Testis (tissue), 2 donors: ENCODE data around the gene CSRP1.

Experiments
- POLR2A ChIP-seq: fragments of 450-650 bp; IDR thresholded peaks from one replicate; pipeline ENCODE4 v1.6.1; 2017; ENCODE audit warnings: antibody characterized with exemption, mild to moderate bottlenecking, moderate library complexity
- TF ChIP-seq, protein P1 (sequence below), 3 experiments: fragments of 450-650 bp in 2 of 3; fragments of 200-600 bp in 1 of 3; sonication (generic) in 1 of 3; IDR thresholded peaks; one replicate each; pipeline ENCODE4 v1.5.1; 2016 to 2019; ENCODE audit warnings: antibody characterized with exemption in 3 of 3, mild to moderate bottlenecking in 2 of 3, moderate library complexity in 1 of 3

DNA sequence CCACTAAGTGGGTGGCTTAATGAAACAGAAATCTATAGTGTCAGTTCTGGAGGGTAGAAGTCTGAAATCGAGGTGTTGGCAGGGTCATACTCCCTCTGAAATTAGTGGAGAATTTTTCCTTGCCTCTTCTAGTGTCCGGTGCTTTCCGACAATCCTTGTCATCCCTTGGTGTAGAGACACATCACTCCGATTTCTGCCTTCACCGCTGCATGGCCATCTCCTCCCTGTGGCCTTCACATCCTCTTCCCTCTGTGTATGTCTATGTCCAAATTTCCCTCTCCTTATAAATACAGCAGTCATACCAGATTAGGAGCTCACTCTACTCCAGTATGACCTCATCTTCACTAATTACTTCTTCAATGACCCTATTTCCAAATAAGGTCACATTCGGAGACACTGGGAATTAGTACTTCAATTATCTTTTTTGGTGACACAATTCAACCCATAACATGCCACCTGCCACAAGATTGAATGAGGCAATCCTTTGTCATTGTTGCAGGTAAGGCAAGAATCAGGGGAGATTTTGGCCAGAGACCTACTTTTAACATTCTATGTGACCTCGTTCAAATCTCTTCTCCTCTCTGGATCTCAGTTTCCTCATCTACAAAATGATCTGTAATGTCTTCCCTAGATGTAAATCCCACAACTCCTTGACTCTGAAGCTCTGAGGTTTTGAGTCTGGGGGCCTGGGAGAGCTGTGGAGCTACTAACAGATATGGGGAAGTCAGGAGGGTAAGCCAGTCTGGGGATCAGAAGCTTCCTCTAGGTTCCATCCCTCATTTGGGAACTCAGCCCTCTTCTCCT, 48.1 kb upstream of the CSRP1 start:
- TF ChIP-seq, protein P1, sequence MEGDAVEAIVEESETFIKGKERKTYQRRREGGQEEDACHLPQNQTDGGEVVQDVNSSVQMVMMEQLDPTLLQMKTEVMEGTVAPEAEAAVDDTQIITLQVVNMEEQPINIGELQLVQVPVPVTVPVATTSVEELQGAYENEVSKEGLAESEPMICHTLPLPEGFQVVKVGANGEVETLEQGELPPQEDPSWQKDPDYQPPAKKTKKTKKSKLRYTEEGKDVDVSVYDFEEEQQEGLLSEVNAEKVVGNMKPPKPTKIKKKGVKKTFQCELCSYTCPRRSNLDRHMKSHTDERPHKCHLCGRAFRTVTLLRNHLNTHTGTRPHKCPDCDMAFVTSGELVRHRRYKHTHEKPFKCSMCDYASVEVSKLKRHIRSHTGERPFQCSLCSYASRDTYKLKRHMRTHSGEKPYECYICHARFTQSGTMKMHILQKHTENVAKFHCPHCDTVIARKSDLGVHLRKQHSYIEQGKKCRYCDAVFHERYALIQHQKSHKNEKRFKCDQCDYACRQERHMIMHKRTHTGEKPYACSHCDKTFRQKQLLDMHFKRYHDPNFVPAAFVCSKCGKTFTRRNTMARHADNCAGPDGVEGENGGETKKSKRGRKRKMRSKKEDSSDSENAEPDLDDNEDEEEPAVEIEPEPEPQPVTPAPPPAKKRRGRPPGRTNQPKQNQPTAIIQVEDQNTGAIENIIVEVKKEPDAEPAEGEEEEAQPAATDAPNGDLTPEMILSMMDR (IDR thresholded peaks at IDR 0.05), result no peak
- no peak for TF ChIP-seq POLR2A
